Peyer's patch (tissue), 4 donors: ENCODE data around the gene NDOR1.

Source experiments
- POLR2A ChIP-seq, 2 donors: fragments of 450-650 bp; IDR thresholded peaks; one replicate each; pipeline ENCODE4 v1.5.1; 2017; ENCODE audit warnings: antibody characterized with exemption in 2 of 2, mild to moderate bottlenecking in 2 of 2, moderate library complexity in 2 of 2
- TF ChIP-seq, protein P1 (sequence below), 6 experiments: fragments of 450-650 bp in 4 of 6; fragments of 200-600 bp in 2 of 6; sonication (generic) in 1 of 6; IDR thresholded peaks; one replicate each; pipeline ENCODE4 v1.5.1; 2017 to 2019; ENCODE audit warnings: antibody characterized with exemption in 6 of 6, mild to moderate bottlenecking in 3 of 6, moderate library complexity in 1 of 6

DNA sequence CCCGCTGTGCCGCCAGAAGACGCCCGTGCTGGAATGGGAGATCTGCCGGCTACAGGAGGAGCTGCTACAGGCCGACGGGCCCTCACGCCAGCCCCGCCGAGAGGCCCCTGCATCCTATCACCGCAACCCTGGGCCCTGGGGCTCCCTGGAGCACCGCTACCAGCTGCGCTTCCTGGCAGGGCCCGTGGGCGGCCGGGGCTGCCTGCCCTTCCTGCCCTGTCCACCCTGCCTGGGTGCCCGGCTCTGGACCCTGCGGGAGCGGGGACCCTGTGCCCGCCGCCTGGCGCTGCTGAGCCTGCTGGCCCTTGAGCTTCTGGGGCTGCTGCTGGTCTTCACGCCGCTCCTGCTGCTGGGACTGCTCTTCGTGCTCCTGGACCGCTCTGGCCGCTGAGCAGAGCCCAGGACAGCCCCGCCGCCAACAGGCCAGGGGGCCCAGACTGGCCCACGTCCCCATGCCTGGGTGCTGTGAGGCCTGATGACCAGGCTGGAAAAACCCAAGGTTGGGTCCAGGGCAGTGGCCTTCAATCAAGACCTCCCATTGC, 12.8 kb downstream of the NDOR1 start:
- no peak for TF ChIP-seq POLR2A (IDR thresholded peaks at IDR 0.05)
- TF ChIP-seq, protein P1, sequence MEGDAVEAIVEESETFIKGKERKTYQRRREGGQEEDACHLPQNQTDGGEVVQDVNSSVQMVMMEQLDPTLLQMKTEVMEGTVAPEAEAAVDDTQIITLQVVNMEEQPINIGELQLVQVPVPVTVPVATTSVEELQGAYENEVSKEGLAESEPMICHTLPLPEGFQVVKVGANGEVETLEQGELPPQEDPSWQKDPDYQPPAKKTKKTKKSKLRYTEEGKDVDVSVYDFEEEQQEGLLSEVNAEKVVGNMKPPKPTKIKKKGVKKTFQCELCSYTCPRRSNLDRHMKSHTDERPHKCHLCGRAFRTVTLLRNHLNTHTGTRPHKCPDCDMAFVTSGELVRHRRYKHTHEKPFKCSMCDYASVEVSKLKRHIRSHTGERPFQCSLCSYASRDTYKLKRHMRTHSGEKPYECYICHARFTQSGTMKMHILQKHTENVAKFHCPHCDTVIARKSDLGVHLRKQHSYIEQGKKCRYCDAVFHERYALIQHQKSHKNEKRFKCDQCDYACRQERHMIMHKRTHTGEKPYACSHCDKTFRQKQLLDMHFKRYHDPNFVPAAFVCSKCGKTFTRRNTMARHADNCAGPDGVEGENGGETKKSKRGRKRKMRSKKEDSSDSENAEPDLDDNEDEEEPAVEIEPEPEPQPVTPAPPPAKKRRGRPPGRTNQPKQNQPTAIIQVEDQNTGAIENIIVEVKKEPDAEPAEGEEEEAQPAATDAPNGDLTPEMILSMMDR (IDR thresholded peaks at IDR 0.05): no peak
